IgD-negative memory B cell (primary cell): ENCODE results near the gene MYZAP. TPM values are rescaled to one million over a fixed set of nuclear protein-coding genes. Genes with fewer than 3 reads are reported as not detected.

Experiments
- H3K27ac Mint-ChIP-seq, 3 donors: one replicate each; pipeline ENCODE4 v1.8.0; 2020 to 2022; ENCODE audit warnings: mild to moderate bottlenecking in 3 of 3, mixed read lengths in 3 of 3, moderate library complexity in 1 of 3
- H3K27me3 Mint-ChIP-seq: one replicate; pipeline ENCODE4 v1.8.0; 2021; ENCODE audit warnings: mixed read lengths
- H3K36me3 Mint-ChIP-seq: one replicate; pipeline ENCODE4 v1.8.0; 2020; ENCODE audit warnings: mild to moderate bottlenecking, mixed read lengths
- H3K4me1 Mint-ChIP-seq, 3 donors: one replicate each; pipeline ENCODE4 v1.8.0; 2020 to 2022; ENCODE audit warnings: mixed read lengths in 3 of 3, mild to moderate bottlenecking in 1 of 3
- H3K4me3 Mint-ChIP-seq, 4 donors: one replicate each; pipeline ENCODE4 v1.8.0; 2020 to 2022; ENCODE audit warnings: mild to moderate bottlenecking in 4 of 4, mixed read lengths in 4 of 4, moderate library complexity in 3 of 4
- H3K9me3 Mint-ChIP-seq, 3 donors: one replicate each; pipeline ENCODE4 v1.8.0; 2020 to 2021; ENCODE audit warnings: mixed read lengths in 3 of 3, mild to moderate bottlenecking in 1 of 3
- polyA plus RNA-seq: library from polyadenylated mRNA; unstranded; fragments of 300-500 nt; fragmentation: Illumina TruSeq; gene quantifications from one replicate; pipeline ENCODE4 v1.2.3, GENCODE V29; 2021

The MYZAP gene
- polyA plus RNA-seq, 1 donor from 2014 or later: 1.8 TPM

- Mint-ChIP-seq H3K4me3 (no peak overlapping the region), H3K4me1 (no peaks in the 10 kb centered on the region), H3K27me3 (no peaks in the 10 kb centered on the region), H3K27ac (no peak overlapping the region), H3K36me3 (peaks cover 24% of the 10 kb centered on the region), H3K9me3 (peaks cover 0 to 7% (median 3%) of the 10 kb centered on the region in 3 donors)
Measured at GRCh38 chr15:57720867-57721266, 129.2 kb downstream of the MYZAP start.

- Mint-ChIP-seq H3K36me3 (peaks cover 14% of the 10 kb centered on the region), H3K4me1 (peaks cover 0 to 2% (median 0%) of the 10 kb centered on the region in 3 donors), H3K4me3 (no peak overlapping the region), H3K9me3 (peaks cover 0 to 4% (median 3%) of the 10 kb centered on the region in 3 donors), H3K27ac (no peak overlapping the region), H3K27me3 (no peaks in the 10 kb centered on the region)
Measured at GRCh38 chr15:57726411-57726810, 134.7 kb downstream of the MYZAP start.

DNA sequence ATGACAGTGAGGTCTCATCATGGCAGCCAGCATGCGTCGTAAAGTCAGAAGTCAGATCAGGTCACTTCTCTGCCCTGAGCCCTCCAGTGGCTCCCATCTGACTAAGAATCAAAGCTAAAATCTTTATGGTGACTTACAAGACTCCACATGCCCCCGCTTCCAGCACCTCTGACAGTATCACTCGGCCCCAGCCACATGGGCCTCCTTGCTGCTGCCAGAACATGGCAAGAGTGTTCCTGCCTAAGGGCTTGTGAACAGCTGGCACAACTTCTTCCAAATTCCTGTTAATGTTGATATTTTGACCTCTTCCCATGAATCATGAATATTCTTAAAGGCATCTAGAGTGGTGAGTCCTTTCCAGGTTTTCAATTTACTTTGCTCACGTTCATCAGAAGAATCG, 135.3 kb downstream of the MYZAP start:
- H3K4me3 Mint-ChIP-seq: no peak overlapping the region
- H3K27ac Mint-ChIP-seq: no peak overlapping the region
- H3K36me3 Mint-ChIP-seq: peaks cover 13% of the 10 kb centered on the region
- peaks cover 0 to 2% (median 0%) of the 10 kb centered on the region in 3 donors for H3K4me1 Mint-ChIP-seq
- H3K27me3 Mint-ChIP-seq: no peaks in the 10 kb centered on the region
- H3K9me3 Mint-ChIP-seq: peaks cover 0 to 4% (median 3%) of the 10 kb centered on the region in 3 donors

DNA sequence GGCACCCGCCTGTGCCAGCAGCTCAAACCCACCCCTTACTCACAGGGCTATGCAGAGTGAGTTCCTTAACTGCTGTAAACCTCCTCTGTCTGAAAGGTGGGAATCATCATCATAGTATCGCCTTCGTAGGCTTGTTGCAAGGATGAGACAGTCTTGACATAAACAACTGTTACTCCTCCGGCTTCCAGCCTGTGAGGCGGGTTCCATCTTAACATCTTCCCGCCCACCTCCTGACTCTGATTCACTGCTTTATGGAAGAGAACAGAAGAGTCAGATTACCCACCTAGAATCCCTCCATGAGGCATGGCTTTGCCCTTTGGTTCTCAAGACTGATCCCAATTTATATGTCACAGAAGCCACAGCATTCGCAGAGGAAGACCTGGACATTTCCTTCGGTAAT, 136.7 kb downstream of the MYZAP start:
- Mint-ChIP-seq H3K4me3 (no peak overlapping the region), H3K9me3 (peaks cover 0 to 4% (median 3%) of the 10 kb centered on the region in 3 donors), H3K27ac (peak overlapping the region in 1 of 3 donors; percentile 9), H3K27me3 (no peaks in the 10 kb centered on the region), H3K4me1 (peaks cover 0 to 5% (median 0%) of the 10 kb centered on the region in 3 donors), H3K36me3 (peaks cover 8% of the 10 kb centered on the region)

DNA sequence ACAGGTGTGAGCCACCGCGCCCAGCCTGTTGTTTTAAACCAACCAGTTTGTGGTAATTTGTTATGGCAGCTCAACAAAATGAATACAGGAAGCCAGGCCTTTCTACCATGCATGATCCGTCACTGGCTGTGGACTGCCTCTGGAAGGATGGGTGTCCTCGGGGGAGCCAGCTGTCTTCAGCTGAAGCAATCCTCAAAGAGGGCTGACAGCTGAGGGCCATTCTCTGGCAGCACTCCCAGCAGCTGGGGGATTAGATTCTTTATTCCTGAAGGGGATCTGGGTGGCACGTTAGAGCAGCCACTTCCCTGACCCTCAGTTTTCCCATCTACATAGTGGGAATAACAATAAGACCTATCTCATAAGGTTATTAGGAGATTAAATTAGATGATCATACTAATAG, 139.2 kb downstream of the MYZAP start:
- peaks cover under 1% of the 10 kb centered on the region for H3K36me3 Mint-ChIP-seq
- no peaks in the 10 kb centered on the region for H3K27me3 Mint-ChIP-seq
- H3K27ac Mint-ChIP-seq: no peak overlapping the region
- H3K9me3 Mint-ChIP-seq: no peaks in the 10 kb centered on the region
- no peak overlapping the region for H3K4me3 Mint-ChIP-seq
- peaks cover 0 to 8% (median 0%) of the 10 kb centered on the region in 3 donors for H3K4me1 Mint-ChIP-seq

GRCh38 chr15:57731530-57732103, 139.9 kb downstream of the MYZAP start:
- Mint-ChIP-seq H3K9me3 (no peaks in the 10 kb centered on the region), H3K4me1 (peaks cover 0 to 8% (median 0%) of the 10 kb centered on the region in 3 donors), H3K36me3 (peaks cover 1% of the 10 kb centered on the region), H3K27me3 (no peaks in the 10 kb centered on the region), H3K4me3 (no peak overlapping the region), H3K27ac (no peak overlapping the region)

- Mint-ChIP-seq H3K36me3 (peaks cover 1% of the 10 kb centered on the region), H3K9me3 (no peaks in the 10 kb centered on the region), H3K4me1 (peaks cover 0 to 8% (median 2%) of the 10 kb centered on the region in 3 donors), H3K27me3 (no peaks in the 10 kb centered on the region), H3K4me3 (no peak overlapping the region), H3K27ac (no peak overlapping the region)
Measured at GRCh38 chr15:57732526-57733331, 141.0 kb downstream of the MYZAP start.

DNA sequence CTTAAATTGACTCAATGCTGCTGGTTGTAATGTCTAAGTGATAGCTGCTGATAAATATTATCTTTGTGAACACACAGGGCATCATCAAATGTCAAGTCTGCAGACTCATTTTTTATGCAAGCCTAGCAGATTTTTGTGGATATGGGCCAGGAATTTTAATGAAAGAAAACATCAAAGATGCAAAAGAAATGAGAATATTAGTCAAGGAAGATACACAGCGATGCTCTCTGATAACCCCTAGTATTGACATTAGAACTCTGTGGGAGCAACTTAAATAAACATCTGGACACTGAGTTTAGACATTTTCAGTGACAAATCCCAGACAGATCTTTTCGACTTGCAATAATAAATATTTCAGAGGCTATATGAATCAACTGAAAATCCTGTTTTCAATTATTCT, 143.2 kb downstream of the MYZAP start:
- Mint-ChIP-seq H3K4me1 (peaks cover 0 to 8% (median 3%) of the 10 kb centered on the region in 3 donors), H3K4me3 (no peak overlapping the region), H3K9me3 (no peaks in the 10 kb centered on the region), H3K27me3 (no peaks in the 10 kb centered on the region), H3K27ac (no peak overlapping the region), H3K36me3 (peaks cover 1% of the 10 kb centered on the region)

Other genes with a start within 250 kb of the MYZAP start
- 0.16 TPM for gene CGNL1, start 215.4 kb upstream of the MYZAP start, polyA plus RNA-seq
- 45.1 TPM for gene POLR2M, start 114.8 kb downstream of the MYZAP start, polyA plus RNA-seq